NCI-H446 treated with DMSO at 0.1 percent for 48 hours (cell line): Measurements from ENCODE around the gene OR14I1.
A peak's percentile ranks its signal among the peaks of the same experiment; 100 is the strongest.

Experiments used
- DNase-seq: peaks from one replicate; lab custom pipeline; 2025; lab: John Stamatoyannopoulos, UW

The OR14I1 gene

GRCh38 chr1:248702714-248703113, at the start of gene OR14I1:
OR14I1 (minus strand) TSS chr1:248702766.
- DNase-seq = no peak

DNA sequence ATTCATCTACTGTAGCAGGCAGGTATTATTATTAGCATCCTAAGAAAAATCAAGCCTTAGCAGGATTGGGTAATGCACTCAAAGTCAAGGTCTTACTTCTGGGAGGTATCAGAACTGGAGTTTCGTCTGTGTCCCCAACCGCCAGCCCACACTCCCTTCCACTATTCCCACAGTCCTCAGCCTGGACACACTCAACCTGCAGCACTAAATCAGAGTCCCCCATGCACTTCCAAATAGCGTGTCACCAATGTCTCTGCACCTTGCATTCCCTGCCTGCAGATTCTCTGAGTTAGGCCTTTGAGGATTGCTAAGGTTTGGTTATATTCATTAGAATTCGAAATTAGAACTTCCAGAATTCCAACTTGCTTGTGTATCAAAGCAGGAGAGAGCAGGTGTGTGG, 49.1 kb upstream of the OR14I1 start:
- DNase-seq = no peak

- DNase-seq = no peak
Measured at GRCh38 chr1:248751142-248751541, 48.6 kb upstream of the OR14I1 start.

DNA sequence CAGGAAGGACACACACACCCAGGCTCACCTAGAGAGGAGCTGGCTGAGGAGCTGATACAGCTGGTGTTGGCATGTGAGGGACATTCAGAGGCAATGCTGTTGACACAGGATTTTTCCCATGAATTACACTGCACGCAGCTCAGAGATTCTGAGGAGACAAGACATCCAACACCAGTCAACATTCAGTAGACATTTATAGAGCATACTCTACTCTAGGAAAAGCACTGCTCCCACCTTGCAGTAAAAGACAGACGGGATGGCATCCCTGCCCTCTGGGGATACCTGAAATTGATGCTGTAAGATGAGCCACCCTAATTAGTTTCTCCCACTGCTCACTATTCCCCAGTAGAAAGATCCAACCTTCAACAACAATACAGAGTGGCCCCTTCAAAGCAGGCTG, 47.9 kb upstream of the OR14I1 start:
- DNase-seq = no peak

GRCh38 chr1:248748211-248748610, 45.6 kb upstream of the OR14I1 start:
- DNase-seq = no peak

DNA sequence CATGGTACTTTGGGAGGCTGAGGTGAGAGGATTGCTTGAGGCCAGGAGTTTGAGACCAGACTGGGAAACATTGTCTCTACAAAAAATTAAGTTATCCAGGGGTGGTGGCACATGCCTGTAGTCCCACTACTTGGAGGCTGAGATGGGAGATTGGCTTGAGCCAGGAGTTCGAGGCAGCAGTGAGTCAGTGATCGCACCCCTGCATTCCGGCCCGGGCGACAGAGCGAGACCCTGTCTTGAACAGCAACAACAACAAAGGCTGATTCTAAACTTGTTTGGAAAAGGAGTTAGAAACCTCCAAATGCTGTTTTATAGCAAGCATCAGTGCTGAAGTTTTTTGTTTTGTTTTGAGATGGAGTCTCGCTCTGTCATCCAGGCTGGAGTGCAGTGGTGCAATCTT, 38.3 kb upstream of the OR14I1 start:
- DNase-seq = no peak

- no peak for DNase-seq
Measured at GRCh38 chr1:248739572-248740205, 37.1 kb upstream of the OR14I1 start.

DNA sequence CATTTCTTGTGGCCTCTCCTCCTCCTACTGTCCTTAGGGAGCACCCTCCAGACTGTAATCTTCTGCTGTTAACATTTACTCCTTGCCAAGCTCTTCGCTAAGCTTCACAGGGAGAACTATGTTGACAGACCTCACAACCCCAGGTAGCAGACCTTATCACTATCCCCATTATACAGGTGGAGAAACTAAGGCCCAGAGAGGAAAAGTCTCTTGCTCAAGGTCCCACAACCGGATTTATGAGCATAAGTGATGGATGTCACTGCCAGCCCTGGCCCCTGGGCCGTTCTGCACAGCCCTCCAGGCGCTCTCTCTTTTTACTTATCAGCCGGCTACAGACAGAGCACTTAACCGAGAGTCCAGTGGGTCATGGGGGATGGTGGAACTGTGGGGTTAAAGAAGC, 34.9 kb upstream of the OR14I1 start:
- no peak for DNase-seq

DNA sequence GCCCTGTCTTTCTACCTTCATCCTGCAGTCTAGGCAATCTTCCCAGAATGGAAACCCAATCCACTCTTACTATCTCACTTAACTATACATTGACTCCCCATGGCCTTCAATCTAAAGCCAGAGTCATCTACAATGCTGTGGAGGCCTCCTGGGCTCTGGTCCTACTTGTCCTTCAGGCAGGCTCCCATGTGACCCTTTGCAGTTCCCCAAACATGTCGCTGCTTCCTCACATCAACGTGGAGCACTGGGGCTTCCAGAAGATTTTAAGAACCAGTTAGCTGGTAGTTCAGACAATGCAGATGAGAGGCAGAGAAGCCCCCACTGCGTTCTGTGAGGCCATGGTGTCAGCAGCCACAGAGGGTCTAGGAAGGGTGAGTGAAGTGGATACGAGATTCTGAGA, 34.4 kb upstream of the OR14I1 start:
- no peak for DNase-seq

- DNase-seq = no peak
Measured at GRCh38 chr1:248733566-248733965, 31.0 kb upstream of the OR14I1 start.

DNA sequence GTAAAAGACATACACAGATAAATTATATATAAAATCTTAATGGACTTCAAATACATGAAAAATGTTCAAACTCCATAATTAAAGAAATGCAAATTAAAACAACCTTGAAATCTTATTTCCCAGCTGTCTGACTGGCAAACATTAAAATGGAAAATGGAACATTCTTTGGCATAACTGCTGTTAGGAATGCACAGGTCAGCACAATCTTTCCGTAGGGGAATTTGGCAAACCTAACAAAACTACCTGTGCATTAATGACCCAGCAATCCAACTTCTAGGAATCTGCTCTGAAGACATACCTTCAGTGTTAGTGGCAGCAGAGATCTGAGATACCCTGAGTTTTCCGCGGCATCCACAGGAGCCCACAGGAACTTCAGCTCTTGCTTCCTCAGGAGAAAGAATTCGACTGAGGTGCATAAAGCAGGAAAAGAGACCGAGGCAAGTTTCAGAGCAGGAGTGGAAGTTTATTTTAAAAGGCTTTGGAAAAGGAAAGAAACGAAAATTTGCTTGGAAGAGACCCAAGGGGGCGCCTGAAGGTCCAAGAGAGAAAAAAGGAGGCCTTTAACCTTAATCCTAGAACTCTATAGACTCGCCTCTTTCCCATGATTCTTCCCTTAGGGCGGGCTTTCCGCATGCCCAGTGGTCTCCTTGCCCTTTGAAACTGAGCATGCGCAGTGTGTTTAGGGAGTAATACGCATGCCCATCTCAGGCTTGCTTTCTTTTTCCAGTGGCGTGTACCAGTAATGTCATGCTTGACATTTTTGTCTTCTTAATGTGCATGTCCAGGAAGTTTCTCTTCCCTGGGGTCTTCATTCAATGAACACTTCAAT, 28.2 kb upstream of the OR14I1 start:
- peak; percentile 32 for DNase-seq

DNA sequence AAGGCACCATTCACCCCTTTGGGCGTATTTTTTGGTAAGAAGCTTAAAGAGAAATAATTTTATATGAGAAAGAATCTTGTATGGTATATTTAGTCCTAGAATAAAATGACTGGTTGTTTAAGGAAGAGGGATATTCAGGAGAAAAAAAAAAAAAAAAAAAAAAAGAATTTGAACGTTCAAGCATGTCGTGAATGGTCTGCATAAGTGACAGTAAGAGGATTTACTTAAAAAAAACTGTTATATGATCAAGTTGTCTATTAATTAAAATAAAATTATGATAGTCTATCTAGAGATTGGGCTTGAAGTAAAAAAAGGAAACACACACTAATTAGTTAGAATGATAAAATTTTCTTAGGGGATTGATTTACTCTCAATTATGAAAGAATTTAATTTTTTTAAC, 11.7 kb upstream of the OR14I1 start:
- DNase-seq = no peak

DNA sequence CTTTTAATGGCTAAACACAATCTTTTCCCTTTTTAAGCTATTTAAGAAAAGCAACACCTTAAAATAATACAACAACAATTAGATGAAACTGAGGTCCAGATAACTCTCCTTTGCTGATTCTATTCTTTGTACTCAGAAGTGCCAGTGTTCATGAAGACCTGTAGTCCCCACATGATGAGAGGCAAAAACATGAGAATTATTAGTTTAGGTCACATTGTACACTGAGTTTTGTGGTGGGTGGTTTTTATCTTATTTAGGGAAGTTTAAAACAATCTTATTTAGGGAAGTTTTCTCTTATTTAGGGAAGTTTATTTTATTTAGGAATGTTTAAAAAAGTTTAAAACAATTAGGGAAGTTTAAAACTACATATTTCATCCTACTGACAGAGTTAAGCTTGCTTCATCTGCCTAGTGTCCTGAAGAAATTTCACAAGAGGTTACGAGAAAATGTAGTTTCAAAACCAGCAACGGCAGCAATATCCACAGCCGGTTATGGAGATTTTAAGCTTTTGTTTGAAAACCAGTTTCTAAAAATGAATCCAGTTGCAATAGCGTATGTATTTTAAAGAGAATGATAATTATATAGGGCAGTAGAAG, 7.8 kb upstream of the OR14I1 start:
- no peak for DNase-seq

GRCh38 chr1:248704606-248705005, 2.0 kb upstream of the OR14I1 start:
- no peak for DNase-seq

GRCh38 chr1:248703674-248704073, 1.1 kb upstream of the OR14I1 start:
- no peak for DNase-seq

DNA sequence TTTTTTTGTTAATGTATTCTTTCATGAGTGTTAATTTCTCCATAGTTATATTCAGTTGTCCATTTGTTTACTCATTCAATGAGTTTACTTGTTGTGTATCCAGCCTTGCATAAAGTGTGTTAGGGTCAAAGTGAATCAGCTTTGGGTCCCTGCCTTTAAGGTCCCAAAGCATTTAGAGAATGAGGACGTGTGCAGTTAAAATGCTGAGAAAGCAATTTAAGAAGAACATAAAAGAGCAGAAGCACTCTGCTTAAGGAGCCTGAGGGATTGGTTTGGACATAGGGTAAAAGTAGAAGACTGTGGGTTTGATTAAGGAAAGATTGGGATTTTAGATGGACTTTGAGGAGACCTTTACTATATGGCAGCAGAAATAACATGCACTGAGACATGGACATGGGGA, 3.5 kb downstream of the OR14I1 start:
- no peak for DNase-seq

DNA sequence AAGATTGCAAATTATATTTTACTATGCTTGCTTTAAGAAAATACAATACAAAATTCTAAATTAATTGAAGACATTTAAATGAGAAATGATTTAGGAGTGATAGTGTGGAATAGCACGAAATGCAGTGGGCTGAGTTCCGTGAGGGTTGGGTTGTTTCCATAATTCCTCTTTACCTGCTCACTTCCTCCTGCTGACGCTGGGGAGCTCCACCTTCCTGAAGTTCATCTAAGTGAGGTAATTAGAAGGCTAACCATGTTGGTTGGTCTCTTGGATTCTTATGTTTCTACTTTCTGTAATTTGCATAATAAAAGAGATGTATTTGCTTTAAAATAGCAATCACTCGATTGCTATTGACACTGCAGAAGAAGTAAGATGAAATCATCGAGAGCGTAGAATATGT, 4.7 kb downstream of the OR14I1 start:
- no peak for DNase-seq

- DNase-seq = no peak
Measured at GRCh38 chr1:248696774-248697173, 5.8 kb downstream of the OR14I1 start.

GRCh38 chr1:248696261-248696660, 6.3 kb downstream of the OR14I1 start:
- no peak for DNase-seq

- no peak for DNase-seq
Measured at GRCh38 chr1:248695451-248696132, 7.0 kb downstream of the OR14I1 start.

- no peak for DNase-seq
Measured at GRCh38 chr1:248691567-248692155, 10.9 kb downstream of the OR14I1 start.

DNA sequence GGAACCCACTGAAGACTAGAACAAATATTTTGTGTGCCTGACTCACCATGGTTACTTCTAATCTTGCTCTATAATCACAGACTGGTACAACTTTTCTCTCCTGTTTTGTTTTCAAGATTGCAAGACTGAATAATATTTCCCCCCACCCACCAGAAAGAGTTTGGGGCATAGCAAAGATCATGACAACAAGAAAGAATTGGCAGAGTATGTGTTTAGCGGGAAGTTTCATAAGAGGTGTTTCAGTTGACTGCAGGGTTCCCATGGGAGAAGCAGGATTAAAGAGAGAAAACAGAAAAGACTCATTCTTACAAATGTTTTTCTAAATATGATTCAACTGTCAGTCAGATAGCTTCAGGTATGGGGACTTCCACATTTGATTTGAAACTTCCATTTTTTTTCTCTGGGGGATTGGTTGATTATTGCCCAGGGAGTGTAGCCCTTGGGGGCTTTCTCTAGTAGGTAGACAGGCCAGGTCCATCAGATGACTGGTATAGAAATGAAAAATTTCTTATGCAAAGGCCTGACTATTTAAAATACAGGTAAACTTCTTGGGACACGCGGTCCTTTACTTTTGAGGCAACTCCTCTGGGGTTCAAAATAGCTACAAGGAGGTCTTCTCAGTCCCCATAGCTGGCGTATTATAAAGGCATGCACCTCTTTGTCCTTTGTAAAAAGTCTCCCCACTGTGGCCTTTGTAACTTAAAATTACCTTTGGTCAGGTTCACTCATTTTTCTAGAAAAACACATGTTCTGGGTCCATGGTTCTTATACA, 13.9 kb downstream of the OR14I1 start:
- DNase-seq = no peak
